H1 (cell line): ENCODE measurements around the gene PRSS22. TPM values are rescaled to one million over a fixed set of nuclear protein-coding genes. Genes with fewer than 3 reads are reported as not detected.

ENCODE experiments used
- CEBPB ChIP-seq: IDR thresholded peaks from 2 replicates; pipeline ENCODE4 v1.6.1; 2012; ENCODE audit warnings: low read depth, low read length
- RBBP5 ChIP-seq: IDR thresholded peaks from 2 replicates; pipeline ENCODE4 v1.7.1; 2012; ENCODE audit warnings: low read depth, mild to moderate bottlenecking, inconsistent platforms, low read length, moderate library complexity, borderline replicate concordance
- RXRA ChIP-seq: IDR thresholded peaks from 2 replicates; pipeline ENCODE4 v1.6.1; 2011; ENCODE audit warnings: low read depth, mild to moderate bottlenecking, low read length, moderate library complexity; ENCODE audit not compliant: insufficient read depth
- SUZ12 ChIP-seq: fragments of 200-600 bp; sonication (generic); IDR thresholded peaks from 2 replicates; pipeline ENCODE4 v1.6.1; 2012; ENCODE audit warnings: mild to moderate bottlenecking, inconsistent platforms, low read length, moderate library complexity, mixed read lengths
- USF2 ChIP-seq: IDR thresholded peaks from 2 replicates; pipeline ENCODE4 v1.6.1; 2011; ENCODE audit warnings: low read length, improper control_type of control experiment
- polyA plus RNA-seq, 7 experiments: library from polyadenylated mRNA; depleted of rRNA in 3 of 7; stranded (reverse) in 5 of 7; unstranded in 2 of 7; fragments of >200 nt in 5 of 7; fragments of 200-250 nt in 2 of 7; gene quantifications; 1 replicate in 5 of 7; 2 replicates in 1 of 7; 4 replicates in 1 of 7; pipeline versions ENCODE4 v1.2.1 to v1.2.3, GENCODE V29; 2011 to 2013; ENCODE audit warnings: missing spikeins in 2 of 7, mixed read lengths in 2 of 7
- total RNA-seq: library from RNA; stranded (reverse); fragmentation: NEBNext Ultra II Directional; extraction: Animal tissue kit (Norgen Biotek cat#: 25700); gene quantifications from 2 replicates; pipeline ENCODE4 v1.2.1, GENCODE V29; 2021
- TF ChIP-seq, protein P1 (sequence below): IDR thresholded peaks from 2 replicates; pipeline ENCODE4 v1.6.1; 2012; ENCODE audit warnings: low read length, inconsistent platforms
- TF ChIP-seq, protein P2 (sequence below): IDR thresholded peaks from 2 replicates; pipeline ENCODE4 v1.6.1; 2012; ENCODE audit warnings: inconsistent platforms

Gene PRSS22
- total and polyA plus RNA-seq, 2 of the 8 experiments (the other 6 are each of a cell fraction or from before 2014, with no cell fraction given) = 4.0 to 4.4 TPM

- no peak for TF ChIP-seq CEBPB
- TF ChIP-seq, protein P1, sequence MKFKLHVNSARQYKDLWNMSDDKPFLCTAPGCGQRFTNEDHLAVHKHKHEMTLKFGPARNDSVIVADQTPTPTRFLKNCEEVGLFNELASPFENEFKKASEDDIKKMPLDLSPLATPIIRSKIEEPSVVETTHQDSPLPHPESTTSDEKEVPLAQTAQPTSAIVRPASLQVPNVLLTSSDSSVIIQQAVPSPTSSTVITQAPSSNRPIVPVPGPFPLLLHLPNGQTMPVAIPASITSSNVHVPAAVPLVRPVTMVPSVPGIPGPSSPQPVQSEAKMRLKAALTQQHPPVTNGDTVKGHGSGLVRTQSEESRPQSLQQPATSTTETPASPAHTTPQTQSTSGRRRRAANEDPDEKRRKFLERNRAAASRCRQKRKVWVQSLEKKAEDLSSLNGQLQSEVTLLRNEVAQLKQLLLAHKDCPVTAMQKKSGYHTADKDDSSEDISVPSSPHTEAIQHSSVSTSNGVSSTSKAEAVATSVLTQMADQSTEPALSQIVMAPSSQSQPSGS = no peak
- TF ChIP-seq SUZ12 = no peak
- TF ChIP-seq, protein P2, sequence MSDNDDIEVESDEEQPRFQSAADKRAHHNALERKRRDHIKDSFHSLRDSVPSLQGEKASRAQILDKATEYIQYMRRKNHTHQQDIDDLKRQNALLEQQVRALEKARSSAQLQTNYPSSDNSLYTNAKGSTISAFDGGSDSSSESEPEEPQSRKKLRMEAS = no peak
- TF ChIP-seq RXRA = no peak
- TF ChIP-seq USF2 = no peak
- no peak for TF ChIP-seq RBBP5
Measured at GRCh38 chr16:2817340-2818271, 40.4 kb downstream of the PRSS22 start (continued).
